HUES6 (cell line): Measurements from ENCODE around the gene SEZ6L.

Experiments used
- H3K27ac ChIP-seq: 2 replicates; pipeline ENCODE4 v1.7.0; 2013; ENCODE audit warnings: low read depth, mild to moderate bottlenecking, low read length, inconsistent platforms
- H3K27me3 ChIP-seq: 2 replicates; pipeline ENCODE4 v1.6.1; 2013; ENCODE audit warnings: low read length; ENCODE audit not compliant: control insufficient read depth, insufficient read depth
- H3K36me3 ChIP-seq: 2 replicates; pipeline ENCODE4 v1.6.1; 2013; ENCODE audit warnings: low read length; ENCODE audit not compliant: control insufficient read depth, insufficient read depth
- H3K4me1 ChIP-seq: 2 replicates; pipeline ENCODE4 v1.6.1; 2013; ENCODE audit warnings: low read length; ENCODE audit not compliant: control insufficient read depth, insufficient read depth
- H3K4me3 ChIP-seq: 2 replicates; pipeline ENCODE4 v1.5.1; 2013; ENCODE audit warnings: low read depth, low read length
- H3K9ac ChIP-seq: one replicate; pipeline ENCODE4 v1.6.1; 2013; ENCODE audit warnings: mild to moderate bottlenecking, low read length
- H3K9me3 ChIP-seq: 2 replicates; pipeline ENCODE4 v1.6.1; 2013; ENCODE audit warnings: low read depth, low read length; ENCODE audit not compliant: control insufficient read depth, insufficient read depth

The SEZ6L gene

DNA sequence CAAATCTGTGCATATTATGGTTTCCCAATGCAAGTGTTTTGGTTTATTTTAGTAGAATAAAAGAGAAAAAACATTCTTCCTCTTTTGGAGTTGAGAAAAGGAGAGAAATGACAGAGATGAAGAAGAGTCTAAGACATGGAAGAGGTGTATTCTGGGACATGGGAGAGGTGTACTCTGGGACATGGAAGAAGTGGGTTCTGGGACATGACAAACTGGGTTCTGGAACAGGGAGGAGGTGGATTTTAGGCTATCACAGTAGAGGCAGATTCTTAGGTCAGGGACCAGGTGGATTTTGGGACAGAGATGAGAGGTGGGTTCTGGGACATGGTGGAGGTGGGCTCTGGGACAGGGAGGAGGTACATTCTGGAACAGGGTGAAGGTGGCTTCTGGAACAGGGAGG lies 257.7 kb downstream of the SEZ6L start:
- Histone ChIP-seq H3K9me3 (peaks cover 7% of the 10 kb centered on the region), H3K9ac (no peak overlapping the region), H3K4me3 (no peak overlapping the region), H3K36me3 (no peaks in the 10 kb centered on the region), H3K27ac (no peak overlapping the region), H3K27me3 (peaks cover 41% of the 10 kb centered on the region), H3K4me1 (0 out of 2 replicates have a peak, but pooled peaks cover 4% of the 10 kb centered on the region)

DNA sequence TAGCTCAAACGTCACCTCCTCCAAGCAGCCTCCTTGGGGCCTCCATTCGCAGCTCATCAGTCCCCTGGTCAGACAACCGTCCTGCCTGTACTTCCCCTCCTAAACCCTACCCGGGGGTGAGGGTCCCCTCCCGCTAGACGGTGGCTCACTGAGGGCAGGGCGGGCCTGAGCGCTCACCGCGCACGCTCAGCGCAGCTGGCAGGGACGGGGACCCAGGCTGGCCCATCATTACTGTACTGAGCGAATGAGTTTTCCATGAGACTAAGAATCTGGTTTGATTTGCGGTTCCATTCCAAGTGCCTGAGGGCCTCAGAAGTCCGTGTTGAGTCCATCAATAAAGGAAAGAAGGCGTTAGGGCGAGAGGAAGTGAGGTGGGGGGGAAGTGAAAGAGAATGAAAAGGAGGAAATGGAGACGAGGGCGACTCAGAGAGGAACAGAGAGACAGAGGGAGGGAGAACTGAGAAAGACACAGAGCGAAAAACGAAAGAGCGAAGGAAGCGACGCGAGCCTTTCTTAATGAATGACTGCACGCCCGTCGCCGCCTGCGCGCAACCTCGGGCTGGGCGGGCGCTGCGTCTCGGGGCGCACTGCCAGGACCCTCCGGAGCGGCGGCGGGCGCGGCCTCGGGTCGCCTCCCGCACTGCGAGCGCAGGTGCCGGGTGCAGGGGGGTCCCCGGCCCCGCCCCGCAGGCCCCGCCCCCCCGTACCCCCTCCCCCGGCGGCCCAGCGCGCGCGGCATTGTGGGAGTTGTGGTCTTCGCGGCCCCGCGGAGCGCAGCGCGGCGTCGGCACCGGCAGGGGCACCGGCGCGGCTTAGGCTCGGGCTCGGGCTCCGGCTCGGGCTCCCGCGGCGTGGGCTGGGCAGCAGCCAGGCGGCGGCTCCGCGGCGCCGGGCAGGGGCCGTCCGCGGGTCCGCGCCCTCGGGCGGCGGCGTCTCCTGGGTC lies 259.5 kb downstream of the SEZ6L start, which contains the start of gene ASPHD2:
Gene ASPHD2, plus strand, starts transcription at position 746 of the 943 bp plus-strand sequence. CDS start 4,356 bp downstream, outside the sequence.
- peaks cover 41% of the 10 kb centered on the region for H3K27me3 ChIP-seq
- peaks cover 5% of the 10 kb centered on the region; the same call in 1 of the 2 replicates for H3K36me3 ChIP-seq
- 0 out of 2 replicates have a peak, but pooled peaks cover 4% of the 10 kb centered on the region for H3K4me1 ChIP-seq
- peak within 1 kb of the TSS; percentile 57 for H3K9ac ChIP-seq
- peak within 1 kb of the TSS; percentile 80 for H3K4me3 ChIP-seq
- no peaks in the 10 kb centered on the region for H3K9me3 ChIP-seq
- H3K27ac ChIP-seq = no peak within 1 kb of the TSS

DNA sequence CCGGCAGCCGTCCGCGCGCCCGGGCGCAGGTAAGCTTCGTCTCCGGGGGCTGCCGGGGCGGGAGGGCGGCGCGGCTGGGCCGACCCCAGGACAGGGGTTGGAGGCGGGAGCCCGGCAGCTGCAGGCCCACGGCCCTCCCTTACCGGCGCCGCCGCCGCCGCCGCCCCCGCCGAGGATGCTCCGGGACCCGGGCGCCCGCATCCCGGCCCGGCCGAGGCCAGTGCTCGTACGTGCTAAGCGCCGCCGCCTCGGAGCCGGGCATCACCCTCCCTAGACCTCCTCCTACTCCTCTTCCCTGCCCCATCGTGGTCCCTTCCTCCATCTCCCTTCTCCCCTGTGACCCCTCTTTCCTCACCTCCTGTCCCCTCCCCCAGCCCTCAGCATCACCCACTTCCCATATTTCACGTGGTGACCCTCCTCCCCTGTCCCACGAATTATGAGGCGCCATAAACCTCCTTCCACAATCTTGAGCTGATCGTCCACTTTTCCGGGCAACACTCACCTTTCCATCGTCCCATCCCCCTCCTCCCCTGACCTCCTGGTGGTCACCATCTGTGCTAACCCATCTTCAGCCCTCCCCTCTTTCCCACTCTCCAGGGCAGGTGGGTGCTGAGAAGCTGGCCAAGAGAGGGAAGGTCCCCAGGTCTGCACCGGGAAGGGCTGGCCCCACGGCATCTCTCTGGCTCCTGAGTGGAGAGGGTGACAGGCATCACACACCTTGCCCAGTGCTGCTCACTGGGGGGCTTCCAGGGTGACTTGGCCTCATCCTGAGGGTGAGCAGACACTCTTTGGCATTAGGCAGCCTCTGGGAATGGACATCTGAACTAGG lies 260.4 kb downstream of the SEZ6L start:
- H3K27me3 ChIP-seq = peaks cover 41% of the 10 kb centered on the region
- H3K36me3 ChIP-seq = peaks cover 11% of the 10 kb centered on the region; the same call in 1 of the 2 replicates
- peak overlapping the region; percentile 80 for H3K4me3 ChIP-seq
- no peak overlapping the region for H3K9ac ChIP-seq
- 0 out of 2 replicates have a peak, but pooled peaks cover 4% of the 10 kb centered on the region for H3K4me1 ChIP-seq
- no peak overlapping the region for H3K27ac ChIP-seq
- no peaks in the 10 kb centered on the region for H3K9me3 ChIP-seq

- 0 out of 2 replicates have a peak, but pooled peaks cover 4% of the 10 kb centered on the region for H3K4me1 ChIP-seq
- H3K27ac ChIP-seq = no peak overlapping the region
- peaks cover 41% of the 10 kb centered on the region for H3K27me3 ChIP-seq
- no peak overlapping the region for H3K4me3 ChIP-seq
- no peaks in the 10 kb centered on the region for H3K9me3 ChIP-seq
- no peak overlapping the region for H3K9ac ChIP-seq
- peaks cover 11% of the 10 kb centered on the region; the same call in 1 of the 2 replicates for H3K36me3 ChIP-seq
These were observed 261.3 kb downstream of the SEZ6L start for GRCh38 chr22:26430600-26430999.

GRCh38 chr22:26431261-26431995 lies 262.2 kb downstream of the SEZ6L start:
- H3K4me1 ChIP-seq = 0 out of 2 replicates have a peak, but pooled peaks cover 4% of the 10 kb centered on the region
- H3K27ac ChIP-seq = no peak overlapping the region
- peaks cover 11% of the 10 kb centered on the region; the same call in 1 of the 2 replicates for H3K36me3 ChIP-seq
- no peak overlapping the region for H3K9ac ChIP-seq
- H3K27me3 ChIP-seq = peaks cover 35% of the 10 kb centered on the region
- no peak overlapping the region for H3K4me3 ChIP-seq
- no peaks in the 10 kb centered on the region for H3K9me3 ChIP-seq

DNA sequence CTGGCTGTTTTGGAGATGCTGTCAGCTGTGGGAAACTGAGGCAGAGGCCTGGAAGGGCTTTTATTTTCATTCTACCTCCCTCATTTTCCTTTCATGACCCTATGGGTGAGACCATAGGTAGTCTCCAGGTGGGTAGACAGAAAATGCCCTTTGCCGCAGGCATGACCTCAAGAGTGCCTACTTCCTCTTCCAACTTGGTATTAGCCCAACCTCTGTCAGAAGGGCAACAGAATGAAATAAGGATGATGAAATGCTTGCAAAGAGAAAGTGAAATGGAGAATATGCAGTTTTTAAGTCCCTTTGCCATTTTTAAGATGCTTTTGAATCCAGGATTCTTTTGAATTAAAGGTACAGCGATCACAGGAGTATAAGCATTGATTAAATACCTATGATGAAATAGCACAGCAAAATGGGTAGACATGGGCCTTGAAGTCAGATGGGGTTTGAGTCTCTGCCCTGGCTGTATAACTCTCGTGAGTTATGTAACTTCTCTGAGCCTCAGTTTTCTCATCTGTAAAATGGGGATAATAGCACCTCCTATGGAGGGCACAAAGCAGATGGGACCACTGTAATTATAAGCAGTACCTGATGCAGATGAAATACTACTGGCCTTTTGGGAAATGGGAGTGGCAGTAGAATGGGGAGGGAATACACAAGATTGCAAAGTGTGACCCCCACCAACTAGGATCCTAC lies 263.5 kb downstream of the SEZ6L start:
- Histone ChIP-seq H3K4me1 (0 out of 2 replicates have a peak, but pooled peaks cover 4% of the 10 kb centered on the region), H3K4me3 (no peak overlapping the region), H3K27ac (no peak overlapping the region), H3K27me3 (peaks cover 25% of the 10 kb centered on the region), H3K36me3 (peaks cover 11% of the 10 kb centered on the region; the same call in 1 of the 2 replicates), H3K9me3 (no peaks in the 10 kb centered on the region), H3K9ac (no peak overlapping the region)
